Breast epithelium (tissue), 4 donors: ENCODE measurements around the gene ITPR1. TPM values are rescaled to one million over a fixed set of nuclear protein-coding genes. Genes with fewer than 3 reads are reported as not detected.
"Not testable (repeated sequence)": the region's sequence is repeated elsewhere in the genome, so short reads cannot be mapped to it uniquely, and the experiment has no call there.

Source experiments
- DNase-seq, 2 donors: peaks; one replicate each; pipeline ENCODE4 v3.0.0-alpha.2; 2019; ENCODE audit warnings: low spot score in 2 of 2
- H3K27ac ChIP-seq, 2 donors: fragments of 200-600 bp; sonication (generic) in 1 of 2; one replicate each; pipeline ENCODE4 v1.5.1; 2016 to 2019; ENCODE audit warnings: mild to moderate bottlenecking in 1 of 2
- H3K27me3 ChIP-seq, 2 donors: fragments of 200-600 bp; sonication (generic) in 1 of 2; one replicate each; pipeline versions ENCODE4 v1.5.1 to v1.6.0; 2017 to 2019; ENCODE audit warnings: control low read depth in 1 of 2, mild to moderate bottlenecking in 1 of 2
- H3K36me3 ChIP-seq: fragments of 200-600 bp; one replicate; pipeline ENCODE4 v1.5.1; 2019
- H3K4me1 ChIP-seq, 2 donors: fragments of 200-600 bp; sonication (generic); one replicate each; pipeline ENCODE4 v1.5.1; 2016 to 2019; ENCODE audit warnings: control low read depth in 1 of 2
- H3K4me3 ChIP-seq, 3 donors: fragments of 200-600 bp; sonication (generic); 1 replicate in 2 of 3; 2 replicates in 1 of 3; pipeline ENCODE4 v1.5.1; 2016 to 2019; ENCODE audit warnings: mild to moderate bottlenecking in 3 of 3, moderate library complexity in 2 of 3
- H3K9me3 ChIP-seq, 2 donors: fragments of 200-600 bp; sonication (generic) in 1 of 2; one replicate each; pipeline ENCODE4 v1.5.1; 2016 to 2019; ENCODE audit warnings: control low read depth in 1 of 2
- POLR2A ChIP-seq: fragments of 450-650 bp; IDR thresholded peaks from one replicate; pipeline ENCODE4 v1.6.1; 2016; ENCODE audit warnings: antibody characterized with exemption, mild to moderate bottlenecking, moderate library complexity
- POLR2AphosphoS5 ChIP-seq, 3 donors: sonication (generic); formaldehyde crosslinking; IDR thresholded peaks; one replicate each; pipeline ENCODE4 v1.6.1; 2017; ENCODE audit warnings: antibody characterized with exemption in 3 of 3
- intact Hi-C: fragments of 100-400 bp; cut with DNase I; formaldehyde crosslinking; loops from one replicate; pipeline ENCODE4 v1.15.1; 2023; ENCODE audit warnings: low total_unique reads
- total RNA-seq, 3 donors: library from RNA; depleted of rRNA; stranded (reverse); fragments of >200 nt; gene quantifications; one replicate each; pipeline ENCODE4 v1.1.0, GENCODE V29; 2016
- TF ChIP-seq, protein P1 (sequence below), 3 donors: fragments of 450-650 bp; IDR thresholded peaks; one replicate each; pipeline ENCODE4 v1.5.1; 2016 to 2017; ENCODE audit warnings: antibody characterized with exemption in 3 of 3, mild to moderate bottlenecking in 3 of 3, moderate library complexity in 3 of 3

The ITPR1 gene
- total RNA-seq, 3 donors from 2014 or later: 53.8 to 227 (median 174) TPM

DNA sequence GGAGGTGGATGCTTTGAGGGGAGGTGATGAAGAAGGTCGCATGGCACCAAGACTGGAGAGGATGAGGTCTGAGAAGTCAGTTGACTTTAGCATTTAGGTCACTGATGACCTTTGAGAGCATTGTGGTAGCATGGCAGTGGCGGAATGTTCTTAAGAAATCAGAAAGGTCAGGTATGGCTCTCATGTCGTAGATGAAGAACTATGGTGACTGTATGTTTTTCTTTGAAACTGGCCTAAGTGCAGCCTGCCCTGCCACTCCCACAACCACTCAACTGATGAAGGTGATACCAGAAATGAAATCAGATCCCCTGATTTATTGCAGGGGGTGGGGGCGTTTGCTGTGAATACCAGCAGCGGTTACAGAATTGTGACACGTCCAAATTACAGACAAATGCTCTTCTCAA lies 102.6 kb downstream of the ITPR1 start:
- no peaks in the 10 kb centered on the region for H3K36me3 ChIP-seq
- H3K27me3 ChIP-seq: no peaks in the 10 kb centered on the region
- no peaks in the 10 kb centered on the region for H3K9me3 ChIP-seq
- intact Hi-C loops: no loop called here
- TF ChIP-seq, protein P1, sequence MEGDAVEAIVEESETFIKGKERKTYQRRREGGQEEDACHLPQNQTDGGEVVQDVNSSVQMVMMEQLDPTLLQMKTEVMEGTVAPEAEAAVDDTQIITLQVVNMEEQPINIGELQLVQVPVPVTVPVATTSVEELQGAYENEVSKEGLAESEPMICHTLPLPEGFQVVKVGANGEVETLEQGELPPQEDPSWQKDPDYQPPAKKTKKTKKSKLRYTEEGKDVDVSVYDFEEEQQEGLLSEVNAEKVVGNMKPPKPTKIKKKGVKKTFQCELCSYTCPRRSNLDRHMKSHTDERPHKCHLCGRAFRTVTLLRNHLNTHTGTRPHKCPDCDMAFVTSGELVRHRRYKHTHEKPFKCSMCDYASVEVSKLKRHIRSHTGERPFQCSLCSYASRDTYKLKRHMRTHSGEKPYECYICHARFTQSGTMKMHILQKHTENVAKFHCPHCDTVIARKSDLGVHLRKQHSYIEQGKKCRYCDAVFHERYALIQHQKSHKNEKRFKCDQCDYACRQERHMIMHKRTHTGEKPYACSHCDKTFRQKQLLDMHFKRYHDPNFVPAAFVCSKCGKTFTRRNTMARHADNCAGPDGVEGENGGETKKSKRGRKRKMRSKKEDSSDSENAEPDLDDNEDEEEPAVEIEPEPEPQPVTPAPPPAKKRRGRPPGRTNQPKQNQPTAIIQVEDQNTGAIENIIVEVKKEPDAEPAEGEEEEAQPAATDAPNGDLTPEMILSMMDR (IDR thresholded peaks at IDR 0.05): no peak
- TF ChIP-seq POLR2AphosphoS5 (IDR thresholded peaks at IDR 0.05) (no peak), POLR2A (no peak)
- no peak overlapping the region for H3K27ac ChIP-seq
- H3K4me1 ChIP-seq: no peaks in the 10 kb centered on the region
- H3K4me3 ChIP-seq: no peak overlapping the region
- DNase-seq: no peak

DNA sequence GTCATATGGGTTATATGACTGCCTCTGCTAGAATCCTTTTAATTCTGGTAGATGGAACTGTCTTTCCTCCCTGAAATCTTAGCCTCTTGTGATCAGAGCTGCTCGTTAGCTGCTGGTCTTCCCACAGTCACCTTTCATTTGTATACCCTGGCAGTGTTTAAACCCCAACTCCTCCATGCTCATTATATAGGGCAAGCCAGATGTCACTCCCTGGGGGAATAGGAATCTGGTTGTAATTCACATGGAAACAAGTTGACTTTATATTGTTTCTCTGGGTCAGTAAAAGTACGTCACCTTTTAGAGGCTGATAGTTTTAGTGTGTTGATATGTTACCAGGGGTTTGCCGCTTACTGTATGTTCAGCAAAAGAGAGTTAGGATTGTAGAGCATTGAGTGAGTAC lies 103.5 kb downstream of the ITPR1 start:
- no peaks in the 10 kb centered on the region for H3K36me3 ChIP-seq
- intact Hi-C loops: no loop called here
- DNase-seq: no peak
- H3K4me1 ChIP-seq: no peaks in the 10 kb centered on the region
- H3K27ac ChIP-seq: peak overlapping the region; percentile 0 to 5
- no peak for TF ChIP-seq POLR2AphosphoS5 (IDR thresholded peaks at IDR 0.05)
- TF ChIP-seq, protein P1 (IDR thresholded peaks at IDR 0.05): no peak
- no peak overlapping the region for H3K4me3 ChIP-seq
- H3K9me3 ChIP-seq: no peaks in the 10 kb centered on the region
- no peaks in the 10 kb centered on the region for H3K27me3 ChIP-seq

DNA sequence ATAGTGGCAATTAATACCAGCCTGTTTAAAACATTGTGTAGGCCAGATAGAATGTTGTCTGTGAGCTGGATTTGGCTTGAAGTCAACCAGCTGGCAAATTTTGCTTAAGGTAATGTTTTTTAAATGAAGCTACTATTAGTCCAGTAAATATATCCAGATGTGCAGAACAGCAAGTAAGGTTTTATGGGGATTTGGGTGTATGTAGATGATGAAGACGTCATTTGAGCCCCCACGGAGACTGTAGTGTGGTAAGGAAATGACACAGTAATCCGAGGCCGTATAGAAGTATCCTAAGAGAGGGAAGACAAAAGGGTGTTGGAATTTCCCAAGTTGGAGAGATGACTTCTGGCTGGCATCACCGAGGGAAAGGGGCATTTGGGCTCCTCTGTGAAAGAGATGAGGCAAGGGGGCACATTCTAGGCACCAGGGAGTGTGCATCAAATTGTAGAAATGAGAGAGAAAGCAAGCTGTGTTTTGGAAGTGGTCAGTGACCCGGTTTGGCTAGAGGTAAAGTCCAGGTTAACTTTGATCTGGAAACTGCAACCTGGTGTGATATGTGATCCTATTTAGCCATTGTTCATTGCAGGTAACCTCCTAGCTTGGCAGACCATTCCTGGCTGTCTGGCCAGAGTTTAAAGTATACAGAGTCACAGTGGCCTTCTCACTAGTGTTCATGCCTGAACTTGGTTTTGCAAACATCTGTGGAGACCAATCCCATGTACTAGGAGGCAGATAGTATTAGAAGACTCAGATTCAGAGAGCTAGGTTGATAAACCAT lies 104.2 kb downstream of the ITPR1 start:
- no peak for DNase-seq
- H3K27me3 ChIP-seq: no peaks in the 10 kb centered on the region
- intact Hi-C loops: no loop called here
- no peak overlapping the region for H3K4me3 ChIP-seq
- no peaks in the 10 kb centered on the region for H3K36me3 ChIP-seq
- no peaks in the 10 kb centered on the region for H3K9me3 ChIP-seq
- peak overlapping the region; percentile 5 to 11 for H3K27ac ChIP-seq
- H3K4me1 ChIP-seq: no peaks in the 10 kb centered on the region
- no peak for TF ChIP-seq POLR2A

DNA sequence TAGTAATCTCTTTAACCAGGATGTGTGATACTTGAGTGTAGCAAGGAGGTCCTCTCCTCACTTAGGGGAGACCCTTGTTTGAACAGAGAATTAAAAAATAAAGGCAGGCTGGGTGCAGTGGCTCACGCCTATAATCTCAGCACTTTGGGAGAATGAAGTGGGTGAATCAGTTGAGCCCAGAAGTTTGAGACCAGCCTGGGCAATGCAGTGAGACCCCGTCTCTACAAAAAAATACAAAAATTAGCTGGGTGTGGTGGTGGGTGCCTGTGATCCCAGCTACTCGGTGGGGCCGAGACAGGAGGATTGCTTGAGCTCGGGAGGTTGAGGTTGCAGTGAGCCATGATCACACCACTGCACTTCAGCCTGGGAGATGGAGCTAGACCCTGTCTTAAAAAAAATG lies 105.1 kb downstream of the ITPR1 start:
- H3K9me3 ChIP-seq, H3K4me1 ChIP-seq, H3K27ac ChIP-seq, DNase-seq, H3K36me3 ChIP-seq, intact Hi-C loops, H3K4me3 ChIP-seq, H3K27me3 ChIP-seq: not testable (repeated sequence)

DNA sequence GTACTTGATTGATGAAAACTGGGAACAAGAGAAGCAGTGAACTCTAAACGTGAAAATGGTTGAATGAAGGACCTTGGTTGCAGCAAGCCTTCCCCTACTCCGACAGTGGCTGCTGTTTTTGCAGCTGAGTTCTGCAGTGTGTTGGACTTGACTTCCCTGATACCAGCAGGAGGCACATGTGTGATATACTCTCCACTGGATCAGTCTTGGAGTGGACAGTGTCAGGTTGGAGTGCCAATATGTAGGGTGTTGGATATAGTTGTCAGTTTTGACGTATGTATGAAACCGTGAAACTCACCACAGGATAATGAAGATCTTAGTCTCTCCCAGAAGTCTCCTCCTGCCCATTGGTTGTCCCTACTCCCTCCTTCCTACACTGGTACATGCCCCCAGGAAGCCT lies 106.5 kb downstream of the ITPR1 start:
- intact Hi-C loops: no loop called here
- Histone ChIP-seq H3K9me3 (no peaks in the 10 kb centered on the region), H3K36me3 (no peaks in the 10 kb centered on the region), H3K4me3 (no peak overlapping the region), H3K4me1 (no peaks in the 10 kb centered on the region), H3K27me3 (no peaks in the 10 kb centered on the region), H3K27ac (no peak overlapping the region)
- DNase-seq: no peak
- TF ChIP-seq, protein P1 (IDR thresholded peaks at IDR 0.05): no peak
- TF ChIP-seq POLR2AphosphoS5 (IDR thresholded peaks at IDR 0.05): no peak
- TF ChIP-seq POLR2A: no peak

DNA sequence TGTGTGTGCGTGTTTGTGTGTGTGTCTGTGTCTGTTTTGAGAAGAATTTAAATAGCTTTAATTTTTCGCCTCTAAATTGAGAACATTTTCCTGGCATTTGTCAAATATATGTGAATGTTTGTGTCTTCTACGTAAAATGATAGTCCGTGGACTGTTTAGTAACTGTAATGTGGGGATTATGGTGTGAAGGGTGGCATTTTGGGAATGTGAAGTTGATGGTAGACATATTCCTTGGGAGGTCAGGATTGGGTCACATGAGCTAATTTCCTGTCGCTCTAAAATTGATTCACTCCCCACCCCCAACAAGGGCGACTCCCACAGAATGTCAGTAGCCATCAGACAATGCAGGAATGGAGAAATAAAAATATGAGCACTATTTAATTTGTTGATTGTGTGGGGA lies 107.3 kb downstream of the ITPR1 start:
- Histone ChIP-seq H3K9me3 (no peaks in the 10 kb centered on the region), H3K4me3 (no peak overlapping the region), H3K27me3 (no peaks in the 10 kb centered on the region), H3K4me1 (no peaks in the 10 kb centered on the region), H3K27ac (no peak overlapping the region), H3K36me3 (no peaks in the 10 kb centered on the region)
- no peak for DNase-seq
- intact Hi-C loops: no loop called here
- TF ChIP-seq POLR2AphosphoS5 (IDR thresholded peaks at IDR 0.05) (no peak), POLR2A (no peak)
- TF ChIP-seq, protein P1 (IDR thresholded peaks at IDR 0.05): no peak
